Endodermal cell (in vitro differentiated cells): Measurements from ENCODE around the gene CDH4. TPM values are rescaled to one million over a fixed set of nuclear protein-coding genes. Genes with fewer than 3 reads are reported as not detected.

Experiments
- DNase-seq: peaks from one replicate; pipeline ENCODE4 v3.0.0-alpha.2; 2017
- H3K27ac ChIP-seq: 2 replicates; pipeline ENCODE4 v1.5.1; 2013; ENCODE audit warnings: mild to moderate bottlenecking, low read depth, low read length, moderate library complexity
- H3K27me3 ChIP-seq: 2 replicates; pipeline ENCODE4 v1.6.1; 2013; ENCODE audit warnings: mild to moderate bottlenecking, low read length, moderate library complexity; ENCODE audit not compliant: insufficient read depth, control insufficient read depth, poor library complexity, severe bottlenecking
- H3K36me3 ChIP-seq: 2 replicates; pipeline ENCODE4 v1.7.0; 2013; ENCODE audit warnings: mild to moderate bottlenecking, low read length, moderate library complexity; ENCODE audit not compliant: control insufficient read depth, insufficient read depth
- H3K4me1 ChIP-seq: one replicate; pipeline ENCODE4 v1.7.0; 2013; ENCODE audit warnings: low read length; ENCODE audit not compliant: control insufficient read depth, insufficient read depth
- H3K4me3 ChIP-seq: 2 replicates; pipeline ENCODE4 v1.5.1; 2013; ENCODE audit warnings: mild to moderate bottlenecking, low read length, moderate library complexity
- H3K9ac ChIP-seq: 2 replicates; pipeline ENCODE4 v1.6.1; 2013; ENCODE audit warnings: mild to moderate bottlenecking, low read length, moderate library complexity; ENCODE audit not compliant: poor library complexity, severe bottlenecking; ENCODE audit errors: extremely low read depth
- H3K9me3 ChIP-seq: 2 replicates; pipeline ENCODE4 v1.6.1; 2013; ENCODE audit warnings: mild to moderate bottlenecking, low read length, moderate library complexity; ENCODE audit not compliant: control insufficient read depth
- H3K27ac Mint-ChIP-seq: 2 replicates; pipeline ENCODE4 v1.8.0; 2020; ENCODE audit warnings: mixed read lengths
- H3K27me3 Mint-ChIP-seq: 2 replicates; pipeline ENCODE4 v1.8.0; 2021; ENCODE audit warnings: mild to moderate bottlenecking, mixed read lengths; ENCODE audit not compliant: insufficient read depth
- H3K36me3 Mint-ChIP-seq: 2 replicates; pipeline ENCODE4 v1.8.0; 2020; ENCODE audit warnings: low read depth, mixed read lengths
- H3K4me1 Mint-ChIP-seq: 2 replicates; pipeline ENCODE4 v1.8.0; 2020; ENCODE audit warnings: mixed read lengths
- H3K4me3 Mint-ChIP-seq: 2 replicates; pipeline ENCODE4 v1.8.0; 2020; ENCODE audit warnings: mild to moderate bottlenecking, moderate library complexity, mixed read lengths
- H3K9me3 Mint-ChIP-seq: 2 replicates; pipeline ENCODE4 v1.8.0; 2020; ENCODE audit warnings: mild to moderate bottlenecking, mixed read lengths
- CTCF ChIP-seq: fragments of 200-600 bp; sonication (generic); conservative IDR thresholded peaks from 2 replicates; pipeline ENCODE4 v1.5.0; 2021; ENCODE audit warnings: antibody characterized with exemption, mild to moderate bottlenecking
- WGBS, 2 experiments: methylation state at CpG; one replicate each; pipeline versions ENCODE4 v1.1.5 to v1.1.7; 2013; ENCODE audit warnings: missing lambda C conversion rate in 2 of 2, mixed read lengths in 1 of 2; ENCODE audit not compliant: insufficient coverage in 1 of 2, insufficient read length in 1 of 2; 5-methylcytosine and 5-hydroxymethylcytosine counted together
- total RNA-seq, 2 donors: library from RNA; stranded (reverse); fragmentation: NEBNext Ultra II Directional in 1 of 2; extraction: Animal tissue kit (Norgen Biotek cat#: 25700) in 1 of 2; gene quantifications; 2 replicates in 1 of 2; 3 replicates in 1 of 2; pipeline ENCODE4 v1.2.1, GENCODE V29; 2021

The CDH4 gene
- total RNA-seq, 2 donors from 2014 or later: 1.8 to 5.8 TPM

GRCh38 chr20:61520893-61521460, 268.9 kb downstream of the CDH4 start:
- Mint-ChIP-seq H3K9me3 (no peaks in the 10 kb centered on the region), H3K4me1 (peaks cover 9% of the 10 kb centered on the region), H3K4me3 (no peak overlapping the region), H3K27me3 (peaks cover 15% of the 10 kb centered on the region), H3K27ac (no peak overlapping the region), H3K36me3 (no peaks in the 10 kb centered on the region)
- H3K36me3 ChIP-seq: no peaks in the 10 kb centered on the region
- TF ChIP-seq CTCF: no peak
- 76 to 85% methylated on average over 8 to 14 of the region's 14 CpGs for WGBS, 2 experiments
- H3K9me3 ChIP-seq: no peaks in the 10 kb centered on the region
- H3K27me3 ChIP-seq: no peaks in the 10 kb centered on the region
- H3K4me3 ChIP-seq: no peak overlapping the region
- H3K4me1 ChIP-seq: no peaks in the 10 kb centered on the region
- no peak overlapping the region for H3K27ac ChIP-seq
- no peak overlapping the region for H3K9ac ChIP-seq
- no peak for DNase-seq

- peaks cover 9% of the 10 kb centered on the region for H3K4me1 Mint-ChIP-seq
Measured at GRCh38 chr20:61521687-61522420, 269.8 kb downstream of the CDH4 start.

GRCh38 chr20:61522498-61523090, 270.5 kb downstream of the CDH4 start:
- Histone ChIP-seq H3K9me3 (no peaks in the 10 kb centered on the region), H3K27me3 (no peaks in the 10 kb centered on the region), H3K4me1 (no peaks in the 10 kb centered on the region), H3K27ac (no peak overlapping the region), H3K36me3 (no peaks in the 10 kb centered on the region), H3K4me3 (no peak overlapping the region), H3K9ac (no peak overlapping the region)
- no peak overlapping the region for H3K4me3 Mint-ChIP-seq
- peaks cover 9% of the 10 kb centered on the region for H3K4me1 Mint-ChIP-seq
- no peak for DNase-seq
- peaks cover 16% of the 10 kb centered on the region for H3K27me3 Mint-ChIP-seq
- 96 to 100% methylated on average over 3 to 24 of the region's 25 CpGs for WGBS, 2 experiments
- H3K36me3 Mint-ChIP-seq: no peaks in the 10 kb centered on the region
- no peak for TF ChIP-seq CTCF
- no peaks in the 10 kb centered on the region for H3K9me3 Mint-ChIP-seq
- H3K27ac Mint-ChIP-seq: no peak overlapping the region

More at GRCh38 chr20:61521687-61522420, 269.8 kb downstream of the CDH4 start:
- Mint-ChIP-seq H3K27ac (no peak overlapping the region), H3K27me3 (peaks cover 16% of the 10 kb centered on the region), H3K4me3 (no peak overlapping the region), H3K9me3 (no peaks in the 10 kb centered on the region), H3K36me3 (no peaks in the 10 kb centered on the region)
- no peak overlapping the region for H3K4me3 ChIP-seq
- no peak overlapping the region for H3K9ac ChIP-seq
- no peaks in the 10 kb centered on the region for H3K9me3 ChIP-seq
- no peaks in the 10 kb centered on the region for H3K4me1 ChIP-seq
- no peak for DNase-seq
- no peak overlapping the region for H3K27ac ChIP-seq
- no peak for TF ChIP-seq CTCF
- no peaks in the 10 kb centered on the region for H3K36me3 ChIP-seq
- no peaks in the 10 kb centered on the region for H3K27me3 ChIP-seq
- 89% methylated on average over 14 to 25 of the region's 25 CpGs for WGBS, 2 experiments
